ENCODE data around the gene HEXA.
"Not testable (repeated sequence)": the region's sequence is repeated elsewhere in the genome, so short reads cannot be mapped to it uniquely, and the experiment has no call there.

Gene HEXA

DNA sequence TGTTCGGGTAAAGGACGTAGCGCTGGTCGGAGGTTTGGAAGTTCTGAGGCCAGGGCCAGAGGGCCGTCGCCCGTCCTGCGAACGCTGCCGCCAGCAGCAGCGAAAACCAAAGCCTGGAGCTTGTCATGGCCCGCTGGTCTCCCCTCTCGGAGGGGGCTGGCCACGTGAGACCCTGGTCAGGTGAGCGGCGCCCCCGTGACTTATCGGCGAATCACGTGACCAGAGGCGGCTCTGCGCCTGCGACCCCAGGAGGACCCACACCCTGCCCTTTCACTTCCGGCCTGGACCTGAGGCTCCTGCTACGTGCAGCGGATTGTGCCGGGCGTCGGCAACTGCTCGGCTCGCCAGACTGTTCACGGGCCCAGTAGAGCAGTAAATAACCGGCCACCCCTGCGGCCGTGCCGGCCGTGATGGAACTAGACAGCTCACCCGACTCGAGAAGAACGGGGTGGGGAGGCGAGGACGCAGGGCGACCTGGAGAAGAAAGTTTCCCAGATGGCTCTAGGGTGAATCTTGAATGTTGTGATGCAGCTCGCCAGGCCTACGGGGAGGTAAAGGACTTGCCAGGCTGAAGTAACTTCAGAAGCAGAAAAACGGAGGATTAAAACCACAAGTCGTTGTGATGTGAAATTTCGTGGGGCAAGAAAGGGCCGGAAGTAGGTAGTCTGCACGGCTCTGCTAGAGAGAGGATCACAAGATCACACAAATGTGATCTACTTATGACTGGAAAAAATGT, at the start of gene HEXA:
HEXA (minus strand) TSS at position 169 of the 736 bp plus-strand sequence; CDS start at position 127, 42 bp downstream.
- in situ Hi-C loops (cut with HindIII; ENCODE audit: low sequenced_read_pairs): no loop called here

DNA sequence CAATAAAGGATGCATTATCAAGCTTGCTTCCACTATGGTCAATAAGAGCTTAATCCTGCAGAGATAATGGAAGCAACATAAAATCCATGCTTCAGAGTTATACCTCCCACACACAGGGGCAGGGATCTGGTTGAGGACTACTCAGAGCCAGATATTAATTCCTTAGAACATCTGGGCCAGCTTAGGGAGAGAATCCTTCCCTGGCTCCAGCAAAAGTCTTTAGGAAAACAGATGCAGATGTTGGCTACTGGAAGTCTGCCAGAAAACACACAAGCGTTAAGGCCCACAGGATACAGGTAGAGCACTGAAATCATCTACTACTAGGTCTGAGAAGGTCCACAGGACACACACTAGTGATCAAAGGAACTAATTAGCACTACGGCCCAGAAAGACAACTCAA, 47.4 kb upstream of the HEXA start:
- in situ Hi-C loops (cut with HindIII; ENCODE audit: low sequenced_read_pairs): no loop called here

DNA sequence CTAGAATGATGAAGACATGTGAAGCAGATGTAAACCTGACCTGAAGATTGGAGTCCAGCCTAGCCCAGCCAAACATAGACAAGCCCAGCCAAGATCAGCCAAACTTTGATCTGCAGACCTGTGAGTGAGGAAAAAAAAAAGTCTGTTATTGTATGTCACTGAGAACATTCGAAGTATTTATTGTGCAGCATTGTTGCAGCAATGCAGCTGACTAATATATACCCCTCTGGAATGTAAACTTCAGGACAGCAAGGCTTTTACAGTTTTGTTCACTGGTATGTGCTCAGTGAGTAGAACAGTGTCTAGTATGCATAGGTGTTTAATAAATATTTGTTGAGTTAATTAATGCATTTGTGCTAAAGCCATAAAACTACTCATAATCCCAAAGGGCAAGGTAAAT, 45.7 kb upstream of the HEXA start:
- in situ Hi-C loops (cut with HindIII; ENCODE audit: low sequenced_read_pairs): no loop called here

DNA sequence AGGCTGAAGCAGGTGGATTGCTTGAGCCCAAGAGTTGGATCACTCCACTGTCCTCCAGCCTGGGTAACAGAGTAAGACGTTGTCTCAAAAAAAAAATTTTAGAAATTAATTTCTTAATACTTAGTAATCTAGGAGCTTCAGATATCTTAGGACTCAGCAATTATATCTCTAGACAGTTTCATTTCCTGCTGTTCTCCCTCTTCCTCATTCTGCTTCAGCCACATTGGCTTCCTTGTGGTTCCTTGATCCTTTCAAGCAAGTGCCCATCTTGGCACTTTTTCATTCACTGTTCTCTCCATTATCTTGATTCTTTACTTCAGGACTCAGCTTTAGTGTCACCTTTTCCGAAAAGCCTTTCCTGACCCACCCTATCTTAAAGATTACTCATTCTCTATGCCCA, 44.8 kb upstream of the HEXA start:
- in situ Hi-C loops (cut with HindIII; ENCODE audit: low sequenced_read_pairs): no loop called here

DNA sequence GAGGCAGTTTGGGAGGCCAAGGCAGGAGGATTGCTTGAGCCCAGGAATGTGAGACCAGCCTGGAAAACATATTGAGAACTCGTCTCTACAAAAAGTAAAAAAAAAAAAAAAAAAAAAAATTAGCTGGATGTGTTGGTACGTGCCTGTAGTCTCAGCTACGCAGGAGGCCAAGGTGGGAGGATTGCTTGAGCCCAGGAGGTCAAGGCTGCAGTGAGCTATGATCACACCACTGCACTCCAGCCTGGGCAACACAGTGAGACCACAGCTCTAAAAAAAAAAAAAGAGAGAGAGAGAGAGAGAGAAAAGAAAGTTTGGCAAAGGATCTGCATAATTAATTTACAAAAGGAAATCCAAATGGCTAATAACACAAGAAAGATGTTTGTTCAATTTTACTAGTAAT, 44.0 kb upstream of the HEXA start:
- in situ Hi-C loops (cut with HindIII; ENCODE audit: low sequenced_read_pairs): not testable (repeated sequence)

DNA sequence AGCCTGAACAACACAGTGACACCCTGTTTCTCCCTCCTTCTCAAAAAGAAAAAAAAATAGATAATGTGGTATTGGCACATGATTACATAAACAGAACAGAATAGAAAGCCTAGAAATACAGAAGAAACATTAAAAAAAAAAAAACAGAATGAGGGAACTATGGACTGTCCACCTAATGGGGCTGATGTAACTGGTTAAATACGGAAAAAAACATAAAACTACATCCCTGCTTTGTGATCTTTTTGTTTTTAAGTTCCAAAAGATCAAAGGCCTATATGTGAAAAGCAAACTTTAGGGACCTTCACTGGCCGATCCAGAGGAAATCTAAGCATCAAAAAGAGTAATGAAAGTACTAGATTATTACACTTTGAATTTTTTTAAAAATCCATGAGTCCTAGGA, 39.5 kb upstream of the HEXA start:
- in situ Hi-C loops (cut with HindIII; ENCODE audit: low sequenced_read_pairs): no loop called here

DNA sequence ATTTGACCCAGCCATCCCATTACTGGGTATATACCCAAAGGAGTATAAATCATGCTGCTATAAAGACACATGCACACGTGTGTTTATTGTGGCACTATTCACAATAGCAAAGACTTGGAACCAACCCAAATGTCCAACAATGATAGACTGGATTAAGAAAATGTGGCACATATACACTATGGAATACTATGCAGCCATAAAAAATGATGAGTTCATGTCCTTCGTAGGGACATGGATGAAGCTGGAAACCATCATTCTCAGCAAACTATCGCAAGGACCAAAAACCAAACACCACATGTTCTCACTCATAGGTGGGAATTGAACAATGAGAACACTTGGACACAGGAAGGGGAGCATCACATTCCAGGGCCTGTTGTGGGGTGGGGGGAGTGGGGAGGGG, 37.5 kb upstream of the HEXA start:
- in situ Hi-C loops (cut with HindIII; ENCODE audit: low sequenced_read_pairs): not testable (repeated sequence)

DNA sequence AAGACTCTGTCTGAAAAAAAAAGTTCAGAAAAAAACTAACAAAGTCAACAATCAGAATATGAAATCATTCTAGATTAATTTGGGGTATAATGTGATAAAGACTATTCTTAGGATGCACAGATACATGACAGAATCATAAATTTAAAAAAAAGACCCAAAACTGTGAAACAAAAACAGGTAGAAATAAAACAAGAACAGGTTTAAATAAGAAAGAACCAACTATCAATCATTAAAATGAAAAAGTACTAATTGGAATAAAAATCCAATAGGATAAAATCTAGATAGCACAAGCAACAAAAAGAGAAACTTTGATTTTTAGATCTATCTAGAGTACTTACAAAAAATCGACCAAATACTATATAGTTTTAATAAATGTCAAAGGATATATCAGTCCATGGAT, 35.7 kb upstream of the HEXA start:
- in situ Hi-C loops (cut with HindIII; ENCODE audit: low sequenced_read_pairs): no loop called here

DNA sequence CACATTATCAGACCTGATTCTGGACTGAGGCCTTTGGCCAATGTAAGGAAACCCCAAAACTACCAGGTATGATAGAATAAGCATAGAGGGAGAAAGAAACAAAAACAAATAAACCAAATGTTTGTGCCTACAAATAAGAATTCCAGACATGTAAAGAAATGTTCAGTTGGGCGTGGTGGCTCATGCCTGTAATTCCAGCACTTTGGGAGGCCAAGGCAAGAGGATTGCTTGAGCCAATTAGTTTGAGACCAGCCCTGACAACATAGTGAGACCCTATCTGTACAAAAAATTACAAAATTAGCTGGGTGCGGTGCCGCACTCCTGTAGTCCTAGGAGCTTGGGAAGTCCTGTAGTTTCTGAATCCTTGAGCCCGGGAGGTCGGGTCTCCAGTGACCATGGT, 35.3 kb upstream of the HEXA start:
- in situ Hi-C loops (cut with HindIII; ENCODE audit: low sequenced_read_pairs): no loop called here

DNA sequence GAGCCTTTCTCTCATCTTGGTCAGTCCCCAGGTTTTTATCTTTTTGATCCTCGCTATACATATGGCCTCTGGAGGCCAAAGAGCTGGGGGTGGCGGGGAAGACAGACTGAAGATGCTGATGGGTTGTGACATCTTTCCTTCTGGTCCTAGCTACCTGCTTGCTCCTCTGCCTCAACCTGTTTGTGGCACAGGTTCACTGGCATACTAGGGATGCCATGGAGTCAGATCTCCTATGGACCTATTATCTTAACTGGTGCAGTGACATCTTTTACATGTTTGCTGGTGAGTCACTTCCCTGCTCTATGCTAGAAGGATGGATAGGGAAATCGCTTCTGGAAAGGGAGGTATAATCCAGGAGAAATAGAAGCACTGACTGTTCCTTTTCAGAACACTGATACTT, 31.1 kb upstream of the HEXA start:
- in situ Hi-C loops (cut with HindIII; ENCODE audit: low sequenced_read_pairs): no loop called here

DNA sequence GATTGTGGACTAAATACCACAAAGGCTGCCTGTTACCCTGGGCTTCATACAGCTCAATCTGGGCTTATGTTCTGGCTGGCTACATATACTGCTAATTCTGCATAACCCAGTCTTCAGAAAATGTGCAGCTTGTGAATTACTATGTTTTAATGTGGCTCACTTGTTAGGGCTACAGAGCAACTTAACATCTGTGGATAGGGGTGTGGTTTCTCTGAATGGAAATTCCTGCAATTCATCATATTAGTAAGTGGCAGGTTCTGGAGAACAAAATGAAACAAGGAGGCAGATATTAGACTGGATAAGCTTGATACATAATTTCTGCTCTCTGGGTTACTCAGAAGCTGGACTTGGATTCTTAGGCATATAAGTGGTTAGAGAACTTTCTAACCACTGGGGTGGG, 29.0 kb upstream of the HEXA start:
- in situ Hi-C loops (cut with HindIII; ENCODE audit: low sequenced_read_pairs): no loop called here

DNA sequence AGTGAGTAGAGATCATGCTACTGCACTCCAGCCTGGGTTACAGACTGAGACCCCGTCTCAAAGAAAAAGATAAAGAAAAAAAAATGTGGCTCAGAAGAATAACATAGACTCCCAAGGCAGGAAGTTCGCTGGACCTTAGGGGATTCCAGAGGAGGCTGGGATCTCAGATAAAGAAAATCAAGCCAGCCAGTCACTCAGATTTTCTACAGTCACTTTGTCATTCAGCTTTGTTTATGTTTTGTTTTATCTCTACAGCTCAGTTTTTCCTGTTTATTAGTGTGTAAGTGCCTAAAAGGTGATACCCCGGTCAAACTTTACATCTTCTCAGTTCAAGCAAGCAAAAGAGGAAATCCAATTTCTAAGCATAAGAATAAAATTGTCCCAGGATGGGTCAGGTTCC, 28.5 kb upstream of the HEXA start:
- in situ Hi-C loops (cut with HindIII; ENCODE audit: low sequenced_read_pairs): no loop called here

DNA sequence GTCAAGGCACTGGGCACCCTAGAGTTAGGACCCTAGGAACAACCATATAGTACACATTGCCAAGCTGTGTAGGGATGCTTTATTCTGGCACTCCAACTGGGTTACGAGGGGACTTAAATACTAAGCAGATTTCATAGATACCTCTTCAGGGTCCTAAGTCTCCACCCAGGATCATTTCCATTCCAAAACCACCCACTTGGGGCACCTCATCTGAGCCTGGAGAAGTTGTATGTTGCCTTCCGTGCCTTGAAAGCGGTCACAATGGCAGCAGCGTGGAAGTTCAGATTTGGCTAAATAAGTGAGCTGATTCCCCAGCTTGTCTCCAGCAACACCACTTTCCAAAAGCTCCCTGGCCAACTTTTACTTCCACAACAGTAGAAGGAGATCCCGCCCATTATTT, 26.9 kb upstream of the HEXA start:
- in situ Hi-C loops (cut with HindIII; ENCODE audit: low sequenced_read_pairs): no loop called here

DNA sequence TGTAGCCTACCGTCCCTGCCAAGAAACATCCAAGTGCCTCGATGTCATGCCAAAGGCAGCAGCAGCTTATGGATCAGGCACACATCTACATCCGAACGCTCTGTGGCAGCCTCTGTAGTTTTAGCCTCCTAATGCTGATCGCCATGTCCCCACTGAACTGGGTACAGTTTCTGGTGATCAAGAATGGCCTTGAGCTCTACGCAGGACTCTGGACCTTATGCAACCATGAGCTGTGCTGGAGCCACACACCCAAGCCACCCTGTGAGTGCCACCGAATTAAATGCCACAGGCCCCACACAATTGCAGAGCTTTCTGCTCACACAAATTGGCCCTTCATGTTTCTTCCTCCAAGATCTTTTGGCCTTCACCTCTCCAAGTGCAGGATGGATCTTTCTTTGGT, 22.8 kb upstream of the HEXA start:
- in situ Hi-C loops (cut with HindIII; ENCODE audit: low sequenced_read_pairs): no loop called here

DNA sequence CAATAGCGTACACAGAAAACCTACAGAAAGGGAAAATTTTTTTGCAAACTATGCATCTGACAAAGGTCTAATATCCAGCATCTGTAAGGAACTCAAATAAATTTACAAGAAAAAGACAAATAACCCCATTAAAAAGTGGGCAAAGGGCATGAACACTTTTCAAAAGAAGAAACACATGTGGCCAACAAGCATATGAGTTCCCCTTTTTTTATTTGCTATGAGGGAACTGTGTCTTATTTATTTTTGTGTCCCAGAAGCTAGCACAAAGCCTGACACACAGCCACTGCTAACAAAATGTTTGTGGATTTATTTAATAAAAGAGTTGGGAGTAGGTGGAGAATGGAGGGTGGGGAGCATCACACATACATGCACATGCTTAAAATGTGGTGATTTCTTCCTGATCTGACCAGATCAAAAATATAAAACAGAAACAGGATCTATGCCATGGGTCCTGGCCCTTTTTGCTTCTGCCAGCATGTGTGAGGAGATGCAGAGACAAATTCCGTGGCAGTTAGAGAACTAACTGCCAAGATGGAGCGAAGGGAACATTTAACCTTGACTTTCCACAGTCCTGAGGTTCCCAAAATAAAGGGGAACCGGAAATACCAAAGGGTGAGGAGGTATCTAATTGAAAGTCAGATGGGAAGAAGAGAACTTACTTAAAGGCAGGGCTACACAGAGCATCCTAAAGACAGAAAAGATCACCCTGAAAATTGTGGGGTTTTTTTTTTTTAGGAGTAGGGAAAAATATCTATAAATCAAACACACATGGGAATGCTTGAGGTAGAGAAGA, 22.2 kb upstream of the HEXA start, which contains the start of gene TMEM202:
TMEM202 (plus strand) TSS at position 510 of the 793 bp plus-strand sequence; CDS start at position 532, 22 bp downstream.
- in situ Hi-C loops (cut with HindIII; ENCODE audit: low sequenced_read_pairs): no loop called here

DNA sequence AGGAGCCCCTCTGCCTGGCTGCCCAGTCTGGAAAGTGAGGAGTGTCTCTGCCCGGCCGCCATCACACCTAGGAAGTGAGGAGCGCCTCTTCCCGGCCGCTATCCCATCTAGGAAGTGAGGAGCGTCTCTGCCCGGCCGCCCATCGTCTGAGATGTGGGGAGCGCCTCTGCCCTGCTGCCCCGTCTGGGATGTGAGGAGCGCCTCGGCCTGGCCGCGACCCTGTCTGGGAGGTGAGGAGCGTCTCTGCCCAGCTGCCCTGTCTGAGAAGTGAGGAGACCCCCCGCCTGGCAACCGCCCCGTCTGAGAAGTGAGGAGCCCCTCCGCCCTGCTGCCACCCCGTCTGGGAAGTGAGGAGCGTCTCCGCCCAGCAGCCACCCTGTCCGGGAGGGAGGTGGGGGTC, 20.5 kb upstream of the HEXA start:
- in situ Hi-C loops (cut with HindIII; ENCODE audit: low sequenced_read_pairs): not testable (repeated sequence)

DNA sequence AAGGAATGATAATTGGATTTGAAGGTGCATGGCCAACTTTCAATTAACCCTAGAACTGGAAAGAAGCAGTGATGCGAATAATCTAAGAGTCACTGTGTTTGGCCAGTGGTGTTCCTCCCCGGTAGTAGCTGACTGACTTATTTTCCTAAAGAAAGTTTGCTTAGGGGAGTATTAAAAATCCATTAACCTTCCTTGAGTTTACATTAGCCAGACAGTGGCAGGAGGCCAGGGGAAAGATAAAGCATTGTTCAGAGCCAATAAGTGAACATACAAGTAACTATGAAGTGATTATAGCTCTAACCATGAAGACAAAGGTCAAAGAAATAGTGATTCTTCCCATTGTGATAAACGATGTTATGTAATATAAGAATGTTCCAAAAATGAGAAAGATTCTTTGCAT, 13.4 kb upstream of the HEXA start:
- in situ Hi-C loops (cut with HindIII; ENCODE audit: low sequenced_read_pairs): loop anchor here (5.0 kb wide), 1 partner anchor 37 kb away; no protein-coding TSS in a partner anchor

DNA sequence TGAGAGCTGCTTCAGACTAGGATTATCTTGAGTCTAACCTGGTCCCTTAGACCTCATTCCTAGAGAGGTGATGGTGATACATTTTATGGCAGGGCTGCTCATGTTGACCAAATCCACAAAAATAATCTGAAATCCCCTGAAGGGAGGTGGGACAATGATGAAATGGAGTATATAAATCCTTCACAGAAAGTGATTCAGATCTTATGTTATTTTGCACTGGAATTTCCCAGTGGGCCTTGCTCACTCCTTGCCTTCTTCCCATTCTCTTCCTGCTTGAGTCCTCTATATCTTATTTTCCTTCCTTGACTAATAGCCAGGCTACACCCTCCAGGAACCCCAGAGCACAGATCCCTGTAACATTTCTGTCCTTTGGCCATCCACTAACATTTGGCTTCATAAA, 11.9 kb upstream of the HEXA start:
- in situ Hi-C loops (cut with HindIII; ENCODE audit: low sequenced_read_pairs): loop anchor here (5.0 kb wide), 1 partner anchor 35 kb away; no protein-coding TSS in a partner anchor

DNA sequence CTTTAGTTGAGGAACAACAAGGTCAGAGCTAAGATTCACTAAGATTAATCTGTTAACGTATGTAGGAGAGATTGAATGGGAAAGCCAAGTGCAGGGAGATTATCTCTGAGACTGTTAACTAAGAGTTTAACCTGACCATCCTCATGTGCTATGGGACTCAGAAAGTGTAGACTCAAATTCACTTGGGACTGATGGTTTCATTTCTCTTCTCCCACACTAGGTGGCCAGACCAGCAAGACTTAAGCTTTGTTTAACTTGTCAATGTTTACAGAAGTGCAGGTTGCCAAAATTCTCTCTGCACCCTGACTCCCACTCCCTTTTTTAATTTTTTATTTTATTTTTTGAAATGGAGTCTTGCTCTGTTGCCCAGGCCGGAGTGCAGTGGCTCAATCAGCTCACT, 6.3 kb upstream of the HEXA start:
- in situ Hi-C loops (cut with HindIII; ENCODE audit: low sequenced_read_pairs): no loop called here

DNA sequence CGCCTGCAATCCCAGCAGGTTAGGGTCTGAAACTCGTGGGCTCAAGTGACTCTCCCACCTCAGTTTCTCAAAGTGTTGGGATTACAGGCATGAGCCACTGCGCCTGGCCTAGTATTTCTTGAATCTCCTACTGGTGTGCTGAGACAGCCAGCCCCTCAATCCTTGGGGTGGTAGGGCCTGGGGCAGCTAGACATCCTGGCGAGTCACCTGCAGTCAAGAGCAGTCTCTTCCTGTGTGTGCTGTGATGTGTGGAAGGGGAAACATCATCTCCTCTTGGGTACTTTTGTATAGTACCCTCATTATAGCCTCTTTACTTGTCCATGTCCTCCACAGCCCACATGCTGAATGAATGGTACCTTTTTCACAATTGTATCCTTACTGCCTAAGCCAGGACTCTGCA, 4.9 kb upstream of the HEXA start:
- in situ Hi-C loops (cut with HindIII; ENCODE audit: low sequenced_read_pairs): no loop called here

DNA sequence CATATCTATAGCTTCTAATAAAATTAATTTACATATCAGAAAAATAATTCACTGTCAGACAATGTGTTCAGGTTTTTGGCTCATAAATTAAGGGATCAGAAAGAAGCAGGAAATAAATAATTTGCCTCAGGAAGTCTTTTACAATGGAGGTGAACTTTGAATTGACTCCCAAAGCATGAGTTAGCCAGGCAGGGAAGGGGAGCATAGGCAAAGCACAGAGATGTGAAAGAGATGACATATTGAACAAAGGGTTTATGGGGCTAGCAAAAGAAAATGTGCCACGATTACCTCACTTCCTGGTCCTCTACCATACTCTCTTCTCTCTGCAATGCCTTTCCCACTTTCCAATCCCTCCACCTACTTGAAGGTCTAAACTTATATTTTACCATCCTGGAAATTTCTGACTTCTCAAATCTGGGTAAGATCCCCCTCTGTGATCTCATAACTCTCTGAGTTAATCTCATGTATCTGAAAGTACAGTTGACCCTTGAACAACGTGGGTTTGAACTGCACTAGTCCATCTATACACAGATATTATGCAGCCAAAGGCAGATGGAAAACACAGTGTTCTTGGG, 4.1 kb upstream of the HEXA start:
- in situ Hi-C loops (cut with HindIII; ENCODE audit: low sequenced_read_pairs): no loop called here

DNA sequence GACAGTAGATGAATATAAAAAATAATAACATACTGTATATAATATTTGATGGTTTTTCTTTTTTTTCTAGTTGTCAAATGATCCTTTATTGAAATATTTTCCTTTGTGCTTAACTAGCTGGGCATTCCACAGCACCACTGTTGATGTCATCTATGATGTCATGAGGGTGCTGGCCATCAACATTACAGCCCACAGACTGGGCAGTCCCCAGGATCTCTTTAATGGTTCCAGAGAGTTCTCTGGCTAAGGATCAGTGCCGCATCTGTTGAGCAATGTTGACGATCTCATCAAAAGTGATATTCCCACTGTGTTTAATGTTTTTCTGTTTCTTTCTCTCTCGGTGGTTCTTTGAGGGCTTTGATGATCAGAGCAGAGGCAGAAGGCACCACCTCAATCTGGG, 3.3 kb upstream of the HEXA start:
- in situ Hi-C loops (cut with HindIII; ENCODE audit: low sequenced_read_pairs): not testable (repeated sequence)

Data from endothelial cell of hepatic sinusoid (primary cell).